HS-5 (cell line): ENCODE data around the gene CCDC188.

Experiments
- DNase-seq: peaks from one replicate; pipeline ENCODE4 v3.0.0-alpha.2; 2012; ENCODE audit warnings: low read depth

CCDC188 gene

GRCh38 chr22:20150381-20151275, at the start of gene CCDC188:
Gene CCDC188 (minus strand): TSS chr22:20151055. CDS start chr22:20150986, 69 bp downstream.
- DNase-seq = no peak

GRCh38 chr22:20199906-20200305, 49.1 kb upstream of the CCDC188 start:
- no peak for DNase-seq

- no peak for DNase-seq
Observed at GRCh38 chr22:20199413-20199842, 48.6 kb upstream of the CCDC188 start.

GRCh38 chr22:20198557-20199319, 47.9 kb upstream of the CCDC188 start:
- DNase-seq = no peak

- DNase-seq = no peak
Observed at GRCh38 chr22:20197407-20198030, 46.7 kb upstream of the CCDC188 start.

GRCh38 chr22:20196094-20196842, 45.4 kb upstream of the CCDC188 start:
- no peak for DNase-seq

- DNase-seq = no peak
Observed at GRCh38 chr22:20194681-20195593, 44.1 kb upstream of the CCDC188 start.

GRCh38 chr22:20193761-20194494, 43.1 kb upstream of the CCDC188 start:
- DNase-seq = no peak

GRCh38 chr22:20192972-20193760, 42.3 kb upstream of the CCDC188 start:
- no peak for DNase-seq

- DNase-seq = no peak
Observed at GRCh38 chr22:20192293-20192971, 41.6 kb upstream of the CCDC188 start.

- DNase-seq = no peak
Observed at GRCh38 chr22:20191803-20192202, 40.9 kb upstream of the CCDC188 start.

- no peak for DNase-seq
Observed at GRCh38 chr22:20191000-20191515, 40.2 kb upstream of the CCDC188 start.

- no peak for DNase-seq
Observed at GRCh38 chr22:20188567-20188877, 37.7 kb upstream of the CCDC188 start.

- no peak for DNase-seq
Observed at GRCh38 chr22:20187777-20188566, 37.1 kb upstream of the CCDC188 start.

- no peak for DNase-seq
Observed at GRCh38 chr22:20186871-20187546, 36.2 kb upstream of the CCDC188 start.

GRCh38 chr22:20186183-20186870, 35.5 kb upstream of the CCDC188 start:
- DNase-seq = no peak

GRCh38 chr22:20185750-20186149, 34.9 kb upstream of the CCDC188 start:
- no peak for DNase-seq
